GM21423 (cell line): ENCODE results near the gene PPP2CA.
"Not testable (repeated sequence)": the region's sequence is repeated elsewhere in the genome, so short reads cannot be mapped to it uniquely, and the experiment has no call there.

ENCODE experiments used
- ATAC-seq: cut with Tn5 transposase; IDR thresholded peaks from one replicate; pipeline ENCODE4 v1.9.1; 2021; ENCODE audit warnings: mild to moderate bottlenecking, moderate library complexity; ENCODE audit not compliant: unreplicated experiment

The PPP2CA gene

GRCh38 chr5:134203630-134204029, 22.2 kb downstream of the PPP2CA start:
- no peak for ATAC-seq

- ATAC-seq = no peak
These were observed 30.2 kb downstream of the PPP2CA start for GRCh38 chr5:134195666-134196065.

GRCh38 chr5:134189031-134189430, 36.8 kb downstream of the PPP2CA start:
- ATAC-seq = no peak

GRCh38 chr5:134188092-134188491, 37.8 kb downstream of the PPP2CA start:
- ATAC-seq = no peak

GRCh38 chr5:134184155-134185135, 41.4 kb downstream of the PPP2CA start:
- peak; percentile 75 for ATAC-seq

GRCh38 chr5:134183481-134183880, 42.4 kb downstream of the PPP2CA start:
- ATAC-seq = no peak

GRCh38 chr5:134178096-134178419, 47.8 kb downstream of the PPP2CA start:
- no peak for ATAC-seq

- no peak for ATAC-seq
These were observed 48.3 kb downstream of the PPP2CA start for GRCh38 chr5:134177369-134178095.

- peak; percentile 84 for ATAC-seq
These were observed 49.1 kb downstream of the PPP2CA start, which contains the start of gene SKP1 for GRCh38 chr5:134176511-134177368. TSS of gene SKP1 (minus strand) at chr5:134176950. CDS start at chr5:134174022, 2,928 bp downstream.

- ATAC-seq = peak; percentile 15
These were observed 49.9 kb downstream of the PPP2CA start for GRCh38 chr5:134175921-134176510.

GRCh38 chr5:134174841-134175839, 50.7 kb downstream of the PPP2CA start:
- ATAC-seq = no peak

GRCh38 chr5:134171972-134172371, 53.9 kb downstream of the PPP2CA start:
- no peak for ATAC-seq

GRCh38 chr5:134162592-134162991, 63.3 kb downstream of the PPP2CA start:
- ATAC-seq = no peak

GRCh38 chr5:134161513-134162395, 64.1 kb downstream of the PPP2CA start:
- no peak for ATAC-seq

- no peak for ATAC-seq
These were observed 72.2 kb downstream of the PPP2CA start for GRCh38 chr5:134153657-134154056.

- no peak for ATAC-seq
These were observed 72.6 kb downstream of the PPP2CA start for GRCh38 chr5:134153241-134153640.

- not testable (repeated sequence) for ATAC-seq
These were observed 73.6 kb downstream of the PPP2CA start for GRCh38 chr5:134152173-134152832.

GRCh38 chr5:134151723-134152122, 74.2 kb downstream of the PPP2CA start:
- no peak for ATAC-seq
